SH-SY5Y (cell line): Measurements from ENCODE around the gene GNPDA2.

ENCODE experiments used
- GATA2 ChIP-seq: IDR thresholded peaks from 2 replicates; pipeline ENCODE4 v1.6.1; 2011; ENCODE audit warnings: mild to moderate bottlenecking, low read depth, low read length
- GATA3 ChIP-seq: IDR thresholded peaks from 2 replicates; pipeline ENCODE4 v1.6.1; 2011; ENCODE audit warnings: low read depth, mild to moderate bottlenecking, low read length, moderate library complexity

GNPDA2 gene

DNA sequence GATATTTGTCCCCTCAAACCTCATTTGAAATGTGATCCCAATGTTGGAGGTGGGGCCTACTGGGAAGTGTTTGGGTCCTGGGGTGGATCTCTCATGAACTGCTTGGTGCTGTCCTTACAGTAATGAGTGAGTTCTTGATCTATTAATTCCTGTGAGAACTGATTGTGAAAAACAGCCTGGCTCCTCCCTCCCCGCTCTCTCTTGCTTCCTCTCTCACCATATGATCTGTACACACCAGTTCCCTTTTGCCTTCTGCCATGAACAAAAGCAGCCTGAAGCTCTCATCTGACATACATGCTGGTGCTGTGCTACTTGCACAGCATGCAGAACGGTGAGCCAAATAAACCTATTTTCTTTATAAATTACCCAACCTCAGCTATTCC, 63.7 kb downstream of the GNPDA2 start:
- TF ChIP-seq GATA2: no peak
- no peak for TF ChIP-seq GATA3

DNA sequence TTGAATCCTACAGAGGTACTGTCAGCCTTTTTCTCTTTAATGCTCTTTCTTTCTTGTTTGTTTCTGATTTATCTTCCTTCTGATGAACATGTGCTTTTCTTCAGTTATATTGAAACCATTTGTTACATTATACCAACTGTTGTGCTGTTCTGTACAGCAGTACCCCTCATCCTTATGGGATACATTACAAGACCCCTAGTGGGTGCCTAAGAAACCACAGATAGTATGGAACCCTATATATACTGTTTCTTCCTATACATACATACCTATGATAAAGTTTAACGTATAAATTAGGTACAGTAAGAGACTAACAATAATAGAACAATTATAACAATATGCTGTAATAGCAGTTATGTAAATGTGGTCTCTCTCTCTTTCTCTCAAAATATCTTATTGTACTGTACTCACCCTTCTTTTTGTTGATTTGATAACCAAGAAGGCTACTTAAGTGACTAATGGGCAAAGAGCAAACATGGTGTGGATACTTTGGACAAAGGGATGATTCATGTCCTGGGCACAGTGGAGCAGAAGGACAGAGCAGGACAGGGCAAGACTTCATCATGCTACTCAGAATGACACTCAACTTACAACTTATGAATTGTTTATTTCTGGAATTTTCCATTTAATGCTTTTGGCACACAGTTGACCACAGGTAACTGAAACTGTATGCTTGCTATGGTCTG, 64.3 kb downstream of the GNPDA2 start:
- TF ChIP-seq GATA3 (no peak), GATA2 (no peak)

DNA sequence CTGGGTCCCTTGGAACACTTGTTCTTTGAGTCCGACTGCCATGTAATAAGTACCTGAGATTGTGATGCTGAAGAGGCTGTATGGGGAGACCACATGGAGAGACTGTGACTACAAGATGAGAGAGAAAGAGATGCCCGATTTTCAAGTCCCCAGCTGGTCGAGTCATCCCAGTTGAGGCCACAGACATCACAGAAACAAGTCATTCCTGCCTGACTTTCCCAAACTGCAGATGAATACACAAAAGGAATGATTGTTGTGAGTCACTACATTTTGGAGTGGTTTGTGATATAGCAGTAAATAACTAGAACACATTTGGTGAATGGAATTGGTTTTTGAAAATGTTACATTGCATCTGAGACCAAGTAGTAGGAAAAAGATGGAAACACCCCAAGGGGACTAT, 66.0 kb downstream of the GNPDA2 start:
- TF ChIP-seq GATA2 (no peak), GATA3 (no peak)

DNA sequence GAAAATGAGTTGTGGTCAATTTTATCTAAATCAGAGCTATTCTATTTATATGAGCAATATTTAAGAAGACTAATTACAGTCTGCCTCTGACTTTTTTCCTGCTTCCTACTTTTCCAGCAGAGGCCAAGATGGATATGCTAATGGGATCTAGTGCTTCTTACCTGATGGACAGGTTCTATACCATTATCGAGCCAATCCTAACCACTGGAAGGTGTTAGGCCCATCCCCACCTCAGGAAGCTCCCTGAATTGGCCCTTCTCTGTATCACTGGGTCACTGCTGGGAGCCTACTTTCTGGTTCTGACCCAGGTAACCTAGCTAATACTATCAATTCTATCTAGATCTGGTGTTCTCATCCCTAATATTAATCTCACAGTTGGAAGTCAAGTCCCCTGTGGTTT, 74.4 kb downstream of the GNPDA2 start:
- no peak for TF ChIP-seq GATA2
- no peak for TF ChIP-seq GATA3
